OCI-LY1 (cell line): ENCODE results near the gene UNC119B.

Experiments used
- H2AFZ ChIP-seq: fragments of 200-600 bp; sonication (generic), shearing (Covaris generic); 2 replicates; pipeline ENCODE4 v1.6.0; 2014; ENCODE audit warnings: antibody characterized with exemption, mild to moderate bottlenecking, low read length
- H3F3A ChIP-seq: fragments of 200-600 bp; sonication (generic), shearing (Covaris generic); 2 replicates; pipeline ENCODE4 v1.6.0; 2014; ENCODE audit warnings: mild to moderate bottlenecking, antibody characterized with exemption, low read length, moderate library complexity; ENCODE audit not compliant: insufficient read depth
- H3K27ac ChIP-seq: fragments of 200-600 bp; sonication (generic); 2 replicates; pipeline ENCODE4 v1.5.1; 2014; ENCODE audit warnings: low read length, mixed run types, mild to moderate bottlenecking, low read depth; ENCODE audit not compliant: poor library complexity, severe bottlenecking
- H3K27me3 ChIP-seq: fragments of 200-600 bp; sonication (generic); 2 replicates; pipeline ENCODE4 v1.6.0; 2014; ENCODE audit warnings: antibody characterized with exemption, mild to moderate bottlenecking, low read length, moderate library complexity; ENCODE audit not compliant: insufficient read depth
- H3K36me3 ChIP-seq: fragments of 200-600 bp; sonication (generic); 2 replicates; pipeline ENCODE4 v1.6.1; 2014; ENCODE audit warnings: mild to moderate bottlenecking, antibody characterized with exemption, low read length, moderate library complexity, mixed read lengths; ENCODE audit not compliant: insufficient read depth
- H3K4me1 ChIP-seq: fragments of 200-600 bp; sonication (generic); 2 replicates; pipeline ENCODE4 v1.5.1; 2014; ENCODE audit warnings: mild to moderate bottlenecking, low read length, moderate library complexity; ENCODE audit not compliant: insufficient read depth, severe bottlenecking
- H3K4me2 ChIP-seq: fragments of 200-600 bp; sonication (generic), shearing (Covaris generic); 2 replicates; pipeline ENCODE4 v1.6.1; 2014; ENCODE audit warnings: low read length
- H3K4me3 ChIP-seq: fragments of 200-600 bp; sonication (generic); 2 replicates; pipeline ENCODE4 v1.5.1; 2014; ENCODE audit warnings: low read length, low read depth, mild to moderate bottlenecking, mixed read lengths; ENCODE audit not compliant: poor library complexity, severe bottlenecking
- H3K79me2 ChIP-seq: fragments of 200-600 bp; shearing (Covaris generic); 2 replicates; pipeline ENCODE4 v1.6.1; 2016; ENCODE audit warnings: mixed run types, low read length, mixed read lengths; ENCODE audit not compliant: insufficient read depth
- H3K9ac ChIP-seq: fragments of 200-600 bp; sonication (generic), shearing (Covaris generic); 2 replicates; pipeline ENCODE4 v1.6.1; 2014; ENCODE audit warnings: mild to moderate bottlenecking, low read length, mixed read lengths
- H3K9me2 ChIP-seq: fragments of 200-600 bp; sonication (generic), shearing (Covaris generic); 2 replicates; pipeline ENCODE4 v1.6.1; 2014; ENCODE audit warnings: low read depth, mild to moderate bottlenecking, low read length, mixed read lengths
- H3K9me3 ChIP-seq: fragments of 200-600 bp; shearing (Covaris generic); 2 replicates; pipeline ENCODE4 v1.6.1; 2014; ENCODE audit warnings: low read length, mixed read lengths
- H4K20me1 ChIP-seq: fragments of 200-600 bp; sonication (generic), shearing (Covaris generic); 2 replicates; pipeline ENCODE4 v1.6.0; 2016; ENCODE audit warnings: mild to moderate bottlenecking, low read length; ENCODE audit not compliant: insufficient read depth
- CTCF ChIP-seq: fragments of 200-600 bp; sonication (generic), shearing (Covaris generic); IDR thresholded peaks from 2 replicates; pipeline ENCODE4 v1.5.1; 2017; ENCODE audit warnings: mild to moderate bottlenecking, antibody characterized with exemption, low read length, moderate library complexity, mixed read lengths
- EZH2 ChIP-seq: fragments of 200-600 bp; sonication (generic), shearing (Covaris generic); IDR thresholded peaks from 2 replicates; pipeline ENCODE4 v1.8.0; 2017; ENCODE audit warnings: borderline replicate concordance, mixed run types, mild to moderate bottlenecking, antibody characterized with exemption, low read length, moderate library complexity, mixed read lengths

UNC119B gene

GRCh38 chr12:120663741-120664140 is 46.5 kb upstream of the UNC119B start:
- no peak overlapping the region for H3K4me2 ChIP-seq
- peaks cover 8% of the 10 kb centered on the region for H3K4me1 ChIP-seq
- peaks cover 5% of the 10 kb centered on the region; the same call in 1 of the 2 replicates for H3K27me3 ChIP-seq
- no peaks in the 10 kb centered on the region for H4K20me1 ChIP-seq
- H3K79me2 ChIP-seq, result no peaks in the 10 kb centered on the region
- no peaks in the 10 kb centered on the region for H3F3A ChIP-seq
- no peak overlapping the region for H3K9ac ChIP-seq
- no peaks in the 10 kb centered on the region for H3K36me3 ChIP-seq
- no peaks in the 10 kb centered on the region for H3K9me2 ChIP-seq
- no peaks in the 10 kb centered on the region for H3K9me3 ChIP-seq
- H3K27ac ChIP-seq, result no peak overlapping the region
- H2AFZ ChIP-seq, result no peak overlapping the region
- no peak overlapping the region for H3K4me3 ChIP-seq
- TF ChIP-seq EZH2 (no peak), CTCF (no peak)

GRCh38 chr12:120666571-120667390 is 43.5 kb upstream of the UNC119B start:
- no peak for TF ChIP-seq CTCF
- no peak for TF ChIP-seq EZH2
- H3K9ac ChIP-seq, result no peak overlapping the region
- H3K27me3 ChIP-seq, result no peaks in the 10 kb centered on the region; the same call in 1 of the 2 replicates
- no peak overlapping the region for H3K27ac ChIP-seq
- H3F3A ChIP-seq, result no peaks in the 10 kb centered on the region
- H3K9me3 ChIP-seq, result no peaks in the 10 kb centered on the region
- no peaks in the 10 kb centered on the region for H3K79me2 ChIP-seq
- H2AFZ ChIP-seq, result no peak overlapping the region
- no peaks in the 10 kb centered on the region for H3K36me3 ChIP-seq
- no peaks in the 10 kb centered on the region for H3K9me2 ChIP-seq
- no peak overlapping the region for H3K4me3 ChIP-seq
- no peaks in the 10 kb centered on the region for H4K20me1 ChIP-seq
- H3K4me1 ChIP-seq, result peaks cover 25% of the 10 kb centered on the region
- H3K4me2 ChIP-seq, result no peak overlapping the region

- no peaks in the 10 kb centered on the region for H3K36me3 ChIP-seq
- no peak for TF ChIP-seq CTCF
- no peak for TF ChIP-seq EZH2
Measured at GRCh38 chr12:120668091-120668867, 42.0 kb upstream of the UNC119B start.

More at GRCh38 chr12:120668091-120668867, 42.0 kb upstream of the UNC119B start:
- no peak overlapping the region for H3K4me3 ChIP-seq
- H3K4me2 ChIP-seq, result no peak overlapping the region
- H3K9ac ChIP-seq, result no peak overlapping the region
- H2AFZ ChIP-seq, result no peak overlapping the region
- H3K4me1 ChIP-seq, result peaks cover 22% of the 10 kb centered on the region
- H3K27me3 ChIP-seq, result no peaks in the 10 kb centered on the region; the same call in 1 of the 2 replicates
- H4K20me1 ChIP-seq, result no peaks in the 10 kb centered on the region
- H3K9me3 ChIP-seq, result no peaks in the 10 kb centered on the region
- H3F3A ChIP-seq, result no peaks in the 10 kb centered on the region
- no peaks in the 10 kb centered on the region for H3K9me2 ChIP-seq
- H3K79me2 ChIP-seq, result no peaks in the 10 kb centered on the region
- H3K27ac ChIP-seq, result no peak overlapping the region
